ENCODE data around the gene TM7SF3.
"Not testable (repeated sequence)": the region's sequence is repeated elsewhere in the genome, so short reads cannot be mapped to it uniquely, and the experiment has no call there.

- not testable (repeated sequence) for TF ChIP-seq CTCF, POLR2AphosphoS5 (IDR thresholded peaks at IDR 0.05)
Measured at GRCh38 chr12:27040637-27041036, 26.5 kb upstream of the TM7SF3 start.

All from transverse colon (tissue), 4 donors.